Suprapubic skin (tissue), 4 donors: ENCODE measurements around the gene CYREN.

Source experiments
- CTCF ChIP-seq, 2 donors: fragments of 200-600 bp in 1 of 2; fragments of 450-650 bp in 1 of 2; sonication (generic) in 1 of 2; IDR thresholded peaks; one replicate each; pipeline ENCODE4 v1.5.1; 2016 to 2019; ENCODE audit warnings: antibody characterized with exemption in 2 of 2, mild to moderate bottlenecking in 1 of 2, moderate library complexity in 1 of 2
- EP300 ChIP-seq: sonication (generic); formaldehyde crosslinking; IDR thresholded peaks from one replicate; pipeline ENCODE4 v1.6.1; 2017; ENCODE audit warnings: antibody characterized with exemption
- POLR2A ChIP-seq, 2 donors: fragments of 450-650 bp; IDR thresholded peaks; one replicate each; pipeline ENCODE4 v1.6.1; 2017; ENCODE audit warnings: antibody characterized with exemption in 2 of 2, mild to moderate bottlenecking in 2 of 2, moderate library complexity in 2 of 2
- POLR2AphosphoS5 ChIP-seq, 3 donors: sonication (generic); formaldehyde crosslinking; IDR thresholded peaks; one replicate each; pipeline ENCODE4 v1.6.1; 2017; ENCODE audit warnings: antibody characterized with exemption in 3 of 3

DNA sequence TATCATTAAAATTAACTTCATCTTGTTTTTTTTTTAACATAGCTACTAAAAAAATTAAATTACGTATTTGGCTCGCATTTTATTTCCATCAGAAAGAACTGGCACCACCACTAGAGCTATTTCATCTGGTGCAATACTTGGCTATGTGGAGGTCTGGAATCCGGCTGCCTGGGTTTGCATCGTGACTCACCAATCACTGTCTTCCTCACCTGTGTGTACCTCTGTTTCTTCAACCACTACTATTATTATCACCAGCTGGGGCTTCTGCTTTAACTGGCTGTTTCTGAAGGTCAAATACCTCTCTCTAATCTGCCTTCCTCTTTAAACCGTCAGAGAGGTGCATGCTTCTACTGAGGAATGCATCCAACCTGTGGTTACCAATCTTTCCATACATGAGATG is 34.4 kb upstream of the CYREN start:
- TF ChIP-seq CTCF (IDR thresholded peaks at IDR 0.05) (no peak), EP300 (no peak), POLR2A (IDR thresholded peaks at IDR 0.05) (no peak), POLR2AphosphoS5 (IDR thresholded peaks at IDR 0.05) (no peak)
